HepG2 (cell line): ENCODE measurements around the gene FKBP8. TPM values are rescaled to one million over a fixed set of nuclear protein-coding genes. Genes with fewer than 3 reads are reported as not detected.

Experiments
- ARID5B ChIP-seq: IDR thresholded peaks from 2 replicates; pipeline ENCODE4 v1.4.0; 2020; ENCODE audit warnings: mild to moderate bottlenecking, missing genetic modification reagents
- ATF5 ChIP-seq: sonication (generic); formaldehyde crosslinking; IDR thresholded peaks from 2 replicates; pipeline ENCODE4 v1.4.0; 2020; ENCODE audit warnings: mild to moderate bottlenecking, low read depth, missing genetic modification reagents
- DR1 ChIP-seq: sonication (generic); formaldehyde crosslinking; IDR thresholded peaks from 2 replicates; pipeline ENCODE4 v1.8.0; 2021; ENCODE audit warnings: mild to moderate bottlenecking, missing genetic modification reagents, inconsistent platforms
- HNF4A ChIP-seq: sonication (generic); formaldehyde crosslinking; IDR thresholded peaks from 2 replicates; pipeline ENCODE4 v1.4.0; 2020; ENCODE audit warnings: missing genetic modification reagents
- HOXA3 ChIP-seq: sonication (generic); formaldehyde crosslinking; IDR thresholded peaks from 2 replicates; pipeline ENCODE4 v1.5.0; 2020; ENCODE audit warnings: missing genetic modification reagents
- KDM3A ChIP-seq: IDR thresholded peaks from 2 replicates; pipeline ENCODE4 v1.6.1; 2018; ENCODE audit warnings: low read depth, missing compliant biosample characterization
- PAXIP1 ChIP-seq: sonication (generic); formaldehyde crosslinking; conservative IDR thresholded peaks from 2 replicates; pipeline ENCODE4 v1.4.0; 2020; ENCODE audit warnings: mild to moderate bottlenecking, missing genetic modification reagents, moderate library complexity
- POGZ ChIP-seq: sonication (generic); formaldehyde crosslinking; IDR thresholded peaks from 2 replicates; pipeline ENCODE4 v1.4.0; 2020; ENCODE audit warnings: mild to moderate bottlenecking, missing genetic modification reagents
- SRSF4 ChIP-seq: fragments of 200-400 bp; formaldehyde crosslinking; IDR thresholded peaks from one replicate; pipeline ENCODE4 v1.6.1; 2018; ENCODE audit warnings: mild to moderate bottlenecking, low read depth, low read length, moderate library complexity; ENCODE audit not compliant: poor library complexity, severe bottlenecking
- ZNF124 ChIP-seq: sonication (generic); formaldehyde crosslinking; IDR thresholded peaks from 2 replicates; pipeline ENCODE4 v1.4.0; 2020; ENCODE audit warnings: missing genetic modification reagents
- ZNF335 ChIP-seq: sonication (generic); formaldehyde crosslinking; IDR thresholded peaks from 2 replicates; pipeline ENCODE4 v1.4.0; 2020; ENCODE audit warnings: missing genetic modification reagents
- ZNF557 ChIP-seq: sonication (generic); formaldehyde crosslinking; IDR thresholded peaks from 2 replicates; pipeline ENCODE4 v1.4.0; 2020; ENCODE audit warnings: missing genetic modification reagents
- ZNF563 ChIP-seq: sonication (generic); formaldehyde crosslinking; IDR thresholded peaks from 2 replicates; pipeline ENCODE4 v1.8.0; 2022; ENCODE audit warnings: mild to moderate bottlenecking, moderate library complexity, missing genetic modification reagents
- ZNF614 ChIP-seq: IDR thresholded peaks from 2 replicates; pipeline ENCODE4 v1.6.1; 2018; ENCODE audit warnings: missing biosample characterization, missing genetic modification reagents, inconsistent platforms, borderline replicate concordance
- ZNF772 ChIP-seq: sonication (generic); formaldehyde crosslinking; IDR thresholded peaks from 2 replicates; pipeline ENCODE4 v1.5.0; 2020; ENCODE audit warnings: mild to moderate bottlenecking, missing genetic modification reagents
- ZNF784 ChIP-seq: sonication (generic); formaldehyde crosslinking; IDR thresholded peaks from 2 replicates; pipeline ENCODE4 v1.5.1; 2020; ENCODE audit warnings: missing genetic modification reagents, mild to moderate bottlenecking, borderline replicate concordance
- polyA plus RNA-seq, 8 experiments: library from polyadenylated mRNA; depleted of rRNA in 3 of 8; stranded (reverse) in 7 of 8; unstranded in 1 of 8; fragments of >200 nt; fragmentation: Illumina TruSeq in 4 of 8; extraction: Trizol in 4 of 8; gene quantifications; 2 replicates each; pipeline versions ENCODE4 v1.2.1 to v1.2.3, GENCODE V29; 2011 to 2016; ENCODE audit warnings: low read depth in 4 of 8, missing spikeins in 1 of 8, mixed read lengths in 1 of 8; ENCODE audit not compliant: insufficient read depth in 1 of 8
- total RNA-seq, 5 experiments: library from RNA; depleted of rRNA; stranded (reverse); fragments of >200 nt; fragmentation: Illumina TruSeq; extraction: Trizol; gene quantifications; 2 replicates each; pipeline ENCODE4 v1.2.3, GENCODE V29; 2016; ENCODE audit warnings: low read depth in 1 of 5

Gene FKBP8
- total and polyA plus RNA-seq, 2 of the 13 experiments (the other 11 are each of a cell fraction or from before 2014, with no cell fraction given), result 81.7 to 93.9 TPM

GRCh38 chr19:18519962-18520847 lies 23.2 kb downstream of the FKBP8 start (continued):
- TF ChIP-seq DR1 (CRISPR knock-in tag) (no peak; the same call in 1 of the 2 replicates), KDM3A (0 out of 2 replicates have a peak, but pooled peaks have one; percentile 50), ZNF335 (CRISPR knock-in tag) (0 out of 2 replicates have a peak, but pooled peaks have one; percentile 15), ZNF772 (CRISPR knock-in tag) (peak; percentile 73), ZNF557 (CRISPR knock-in tag) (no peak), ZNF563 (CRISPR knock-in tag) (no peak), PAXIP1 (CRISPR knock-in tag) (peak; percentile 81), HNF4A (CRISPR knock-in tag) (peak; percentile 85), ZNF784 (0 out of 2 replicates have a peak, but pooled peaks have one; percentile 19), ZNF614 (CRISPR knock-in tag) (0 out of 2 replicates have a peak, but pooled peaks have one; percentile 37), ATF5 (CRISPR knock-in tag) (peak; percentile 46; the same call in 1 of the 2 replicates), HOXA3 (CRISPR knock-in tag) (peak; percentile 73; the same call in 1 of the 2 replicates), ZNF124 (CRISPR knock-in tag) (no peak), POGZ (CRISPR knock-in tag) (peak; percentile 46; the same call in 1 of the 2 replicates), ARID5B (CRISPR knock-in tag) (peak; percentile 74), SRSF4 (no peak)
